Thoracic aorta (tissue), 2 donors: ENCODE measurements around the gene TIMM22. TPM values are rescaled to one million over a fixed set of nuclear protein-coding genes. Genes with fewer than 3 reads are reported as not detected.

Source experiments
- ATAC-seq: fragments of 150-250 bp; one replicate; pipeline ENCODE4 v1.8.0; 2017; ENCODE audit warnings: low read depth; ENCODE audit not compliant: insufficient number of reproducible peaks, low FRiP score
- DNase-seq: peaks from one replicate; pipeline ENCODE4 v3.0.0-alpha.2; 2020; ENCODE audit warnings: low spot score
- H3K27ac ChIP-seq, 2 donors: fragments of 200-600 bp; sonication (generic); 1 replicate in 1 of 2; 2 replicates in 1 of 2; pipeline ENCODE4 v1.5.1; 2016; ENCODE audit warnings: mild to moderate bottlenecking in 2 of 2, moderate library complexity in 2 of 2
- H3K27me3 ChIP-seq: fragments of 200-600 bp; sonication (generic); replicated peaks from 2 replicates; pipeline ENCODE4 v1.6.0; 2016; ENCODE audit warnings: mild to moderate bottlenecking; ENCODE audit not compliant: insufficient read depth
- H3K36me3 ChIP-seq: fragments of 200-600 bp; sonication (generic); one replicate; pipeline ENCODE4 v1.5.1; 2016
- H3K4me1 ChIP-seq, 2 donors: fragments of 200-600 bp; sonication (generic); 1 replicate in 1 of 2; 2 replicates in 1 of 2; pipeline versions ENCODE4 v1.5.1 to v1.6.0; 2016; ENCODE audit warnings: low read depth in 2 of 2, mild to moderate bottlenecking in 1 of 2; ENCODE audit not compliant: control insufficient read depth in 1 of 2
- H3K4me3 ChIP-seq: fragments of 200-600 bp; sonication (generic); 2 replicates; pipeline ENCODE4 v1.5.1; 2016; ENCODE audit warnings: mild to moderate bottlenecking
- H3K9me3 ChIP-seq: fragments of 200-600 bp; sonication (generic); 2 replicates; pipeline ENCODE4 v1.5.1; 2016
- CTCF ChIP-seq: fragments of 200-600 bp; sonication (generic); IDR thresholded peaks from one replicate; pipeline ENCODE4 v1.5.1; 2019; ENCODE audit warnings: antibody characterized with exemption
- total RNA-seq, 2 donors: library from RNA; depleted of rRNA; stranded (reverse); fragments of >200 nt; gene quantifications; one replicate each; pipeline versions ENCODE4 v1.1.0 to v1.2.3, GENCODE V29; 2016

Gene TIMM22
- total RNA-seq, 2 donors from 2014 or later = 12.6 to 13.0 TPM

GRCh38 chr17:1021147-1021546, 24.2 kb downstream of the TIMM22 start:
- Histone ChIP-seq H3K9me3 (no peaks in the 10 kb centered on the region), H3K36me3 (peaks cover 5% of the 10 kb centered on the region), H3K27me3 (no peaks in the 10 kb centered on the region), H3K4me1 (peaks cover 21 to 62% of the 10 kb centered on the region in 2 donors), H3K4me3 (no peak overlapping the region), H3K27ac (peak overlapping the region; percentile 90 to 97)
- DNase-seq = no peak
- ATAC-seq = no peak
- no peak for TF ChIP-seq CTCF

GRCh38 chr17:1022278-1023024, 25.5 kb downstream of the TIMM22 start:
- Histone ChIP-seq H3K9me3 (no peaks in the 10 kb centered on the region), H3K4me3 (peak overlapping the region; percentile 43), H3K4me1 (peaks cover 26 to 75% of the 10 kb centered on the region in 2 donors), H3K27ac (peak overlapping the region; percentile 90 to 97), H3K36me3 (peaks cover 5% of the 10 kb centered on the region), H3K27me3 (no peaks in the 10 kb centered on the region)
- DNase-seq (no peak), ATAC-seq (peak; percentile 44)
- no peak for TF ChIP-seq CTCF

GRCh38 chr17:1024076-1024475, 27.1 kb downstream of the TIMM22 start:
- peaks cover 5% of the 10 kb centered on the region for H3K36me3 ChIP-seq
- no peaks in the 10 kb centered on the region for H3K9me3 ChIP-seq
- ATAC-seq = no peak
- H3K4me3 ChIP-seq = no peak overlapping the region
- peaks cover 22 to 81% of the 10 kb centered on the region in 2 donors for H3K4me1 ChIP-seq
- H3K27ac ChIP-seq = no peak overlapping the region
- no peak for DNase-seq
- no peak for TF ChIP-seq CTCF
- no peaks in the 10 kb centered on the region for H3K27me3 ChIP-seq

GRCh38 chr17:1025733-1026598, 29.0 kb downstream of the TIMM22 start:
- TF ChIP-seq CTCF = no peak
- no peaks in the 10 kb centered on the region for H3K9me3 ChIP-seq
- no peak overlapping the region for H3K27ac ChIP-seq
- H3K4me1 ChIP-seq = peaks cover 19 to 81% of the 10 kb centered on the region in 2 donors
- ATAC-seq (no peak), DNase-seq (no peak)
- peaks cover 5% of the 10 kb centered on the region for H3K36me3 ChIP-seq
- H3K4me3 ChIP-seq = no peak overlapping the region
- H3K27me3 ChIP-seq = no peaks in the 10 kb centered on the region

- Histone ChIP-seq H3K36me3 (peaks cover 5% of the 10 kb centered on the region), H3K4me3 (no peak overlapping the region), H3K27me3 (no peaks in the 10 kb centered on the region), H3K27ac (no peak overlapping the region), H3K4me1 (peaks cover 22 to 76% of the 10 kb centered on the region in 2 donors), H3K9me3 (no peaks in the 10 kb centered on the region)
- no peak for ATAC-seq
- DNase-seq = no peak
- no peak for TF ChIP-seq CTCF
Observed at GRCh38 chr17:1026599-1026975, 29.7 kb downstream of the TIMM22 start.
